Keratinocyte (primary cell): ENCODE measurements around the gene CILP. TPM values are rescaled to one million over a fixed set of nuclear protein-coding genes. Genes with fewer than 3 reads are reported as not detected.

ENCODE experiments used
- DNase-seq: peaks from one replicate; pipeline ENCODE4 v3.0.0-alpha.2; 2011; ENCODE audit warnings: low read depth, missing footprints, low spot score
- FAIRE-seq: peaks from 2 replicates; lab custom pipeline; 2011; peaks lifted over from hg19 to GRCh38; lab: Jason Lieb, UNC
- H2AFZ ChIP-seq: 2 replicates; pipeline ENCODE4 v1.6.0; 2012; ENCODE audit warnings: low read length, control low read depth, inconsistent platforms; ENCODE audit not compliant: control insufficient read depth
- H3K27ac ChIP-seq: 2 replicates; pipeline ENCODE4 v1.5.1; 2011; ENCODE audit warnings: low read length; ENCODE audit not compliant: control insufficient read depth, insufficient read depth
- H3K27me3 ChIP-seq: 3 replicates; pipeline ENCODE4 v1.6.0; 2011; ENCODE audit warnings: low read length; ENCODE audit not compliant: control insufficient read depth, insufficient read depth; ENCODE audit errors: extremely low read depth
- H3K36me3 ChIP-seq, 2 experiments: 2 replicates in 1 of 2; 3 replicates in 1 of 2; pipeline ENCODE4 v1.5.1; 2011; ENCODE audit warnings: low read length in 2 of 2, mild to moderate bottlenecking in 1 of 2; ENCODE audit not compliant: control insufficient read depth in 2 of 2, insufficient read depth in 2 of 2; ENCODE audit errors: extremely low read depth in 1 of 2
- H3K4me1 ChIP-seq: 3 replicates; pipeline ENCODE4 v1.5.1; 2011; ENCODE audit warnings: low read length; ENCODE audit not compliant: control insufficient read depth, insufficient read depth; ENCODE audit errors: extremely low read depth
- H3K4me2 ChIP-seq: 3 replicates; pipeline ENCODE4 v1.6.0; 2011; ENCODE audit warnings: low read depth, low read length; ENCODE audit not compliant: control insufficient read depth, insufficient read depth; ENCODE audit errors: extremely low read depth
- H3K4me3 ChIP-seq, 3 experiments: fragments of 200-600 bp in 1 of 3; sonication (generic) in 1 of 3; 2 replicates in 2 of 3; 3 replicates in 1 of 3; pipeline ENCODE4 v1.5.1; 2011 to 2016; ENCODE audit warnings: low read length in 3 of 3, mild to moderate bottlenecking in 3 of 3, control low read depth in 2 of 3, inconsistent platforms in 1 of 3, low read depth in 1 of 3, mixed read lengths in 1 of 3, mixed run types in 1 of 3, moderate library complexity in 1 of 3; ENCODE audit not compliant: control insufficient read depth in 2 of 3, insufficient read depth in 2 of 3; ENCODE audit errors: extremely low read depth in 1 of 3
- H3K79me2 ChIP-seq: 2 replicates; pipeline ENCODE4 v1.6.0; 2012; ENCODE audit warnings: low read length; ENCODE audit not compliant: control insufficient read depth, insufficient read depth
- H3K9ac ChIP-seq: 3 replicates; pipeline ENCODE4 v1.6.0; 2011; ENCODE audit warnings: low read length; ENCODE audit not compliant: control insufficient read depth, insufficient read depth; ENCODE audit errors: extremely low read depth
- H3K9me1 ChIP-seq: 3 replicates; pipeline ENCODE4 v1.6.0; 2011; ENCODE audit warnings: low read length; ENCODE audit not compliant: control insufficient read depth, insufficient read depth; ENCODE audit errors: extremely low read depth
- H3K9me3 ChIP-seq: 2 replicates; pipeline ENCODE4 v1.5.1; 2012; ENCODE audit warnings: low read depth, low read length; ENCODE audit not compliant: control insufficient read depth
- H4K20me1 ChIP-seq: 3 replicates; pipeline ENCODE4 v1.6.0; 2011; ENCODE audit warnings: low read length; ENCODE audit not compliant: control insufficient read depth, insufficient read depth; ENCODE audit errors: extremely low read depth
- EZH2 ChIP-seq: IDR thresholded peaks from one replicate; pipeline ENCODE4 v1.6.1; 2012; ENCODE audit warnings: inconsistent platforms, mild to moderate bottlenecking, low read length, moderate library complexity
- dilution Hi-C: fragments of 300-500 bp; cut with MboI; formaldehyde crosslinking; loops from one replicate; pipeline ENCODE4 v1.7.0; 2020; ENCODE audit warnings: low sequenced_read_pairs; ENCODE audit not compliant: extremely low pct_ligation_motif_present
- polyA plus RNA-seq, 5 experiments: library from polyadenylated mRNA; depleted of rRNA in 3 of 5; stranded (reverse) in 3 of 5; stranded (forward) in 1 of 5; unstranded in 1 of 5; fragments of >200 nt; gene quantifications; 1 replicate in 1 of 5; 2 replicates in 3 of 5; 3 replicates in 1 of 5; pipeline versions ENCODE4 v1.2.1 to v1.2.3, GENCODE V29; 2011 to 2012; ENCODE audit warnings: missing spikeins in 2 of 5, low read depth in 1 of 5, low replicate concordance in 1 of 5
- TF ChIP-seq, protein P1 (sequence below), 3 experiments: IDR thresholded peaks in 1 of 3; conservative IDR thresholded peaks in 1 of 3; optimal IDR thresholded peaks in 1 of 3; 2 replicates in 2 of 3; 3 replicates in 1 of 3; pipeline versions ENCODE3 to v1.5.1; 2011; ENCODE audit warnings: low read length in 3 of 3, mild to moderate bottlenecking in 3 of 3, moderate library complexity in 2 of 3, control low read depth in 1 of 3, inconsistent platforms in 1 of 3; ENCODE audit not compliant: insufficient read depth in 2 of 3; ENCODE audit errors: extremely low read depth in 1 of 3

Gene CILP
- polyA plus RNA-seq, 1 donor (not counting 4 experiments of a cell fraction or from before 2014, with no cell fraction given) = not detected

DNA sequence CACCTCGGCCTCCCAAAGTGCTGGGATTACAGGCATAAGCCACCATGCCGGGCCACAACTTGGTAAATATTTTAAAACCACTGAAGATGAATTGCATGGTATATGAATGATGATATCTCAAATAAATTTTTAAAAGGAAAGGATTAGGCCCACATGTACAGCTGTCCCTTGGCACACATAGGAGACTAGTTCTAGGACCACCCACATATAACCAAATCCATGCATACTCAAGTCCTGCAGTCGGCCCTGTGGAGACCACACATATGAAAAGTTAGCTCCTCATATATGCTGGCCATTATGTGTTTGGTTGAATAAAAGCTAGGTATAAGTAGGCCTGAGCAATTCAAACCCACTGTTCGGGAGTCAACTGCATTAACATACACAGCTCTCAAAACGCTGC lies 36.8 kb downstream of the CILP start:
- TF ChIP-seq, protein P1, sequence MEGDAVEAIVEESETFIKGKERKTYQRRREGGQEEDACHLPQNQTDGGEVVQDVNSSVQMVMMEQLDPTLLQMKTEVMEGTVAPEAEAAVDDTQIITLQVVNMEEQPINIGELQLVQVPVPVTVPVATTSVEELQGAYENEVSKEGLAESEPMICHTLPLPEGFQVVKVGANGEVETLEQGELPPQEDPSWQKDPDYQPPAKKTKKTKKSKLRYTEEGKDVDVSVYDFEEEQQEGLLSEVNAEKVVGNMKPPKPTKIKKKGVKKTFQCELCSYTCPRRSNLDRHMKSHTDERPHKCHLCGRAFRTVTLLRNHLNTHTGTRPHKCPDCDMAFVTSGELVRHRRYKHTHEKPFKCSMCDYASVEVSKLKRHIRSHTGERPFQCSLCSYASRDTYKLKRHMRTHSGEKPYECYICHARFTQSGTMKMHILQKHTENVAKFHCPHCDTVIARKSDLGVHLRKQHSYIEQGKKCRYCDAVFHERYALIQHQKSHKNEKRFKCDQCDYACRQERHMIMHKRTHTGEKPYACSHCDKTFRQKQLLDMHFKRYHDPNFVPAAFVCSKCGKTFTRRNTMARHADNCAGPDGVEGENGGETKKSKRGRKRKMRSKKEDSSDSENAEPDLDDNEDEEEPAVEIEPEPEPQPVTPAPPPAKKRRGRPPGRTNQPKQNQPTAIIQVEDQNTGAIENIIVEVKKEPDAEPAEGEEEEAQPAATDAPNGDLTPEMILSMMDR (optimal IDR thresholded peaks at IDR 0.05 in 1 of 3, IDR thresholded peaks at IDR 0.05 in 1 of 3, conservative IDR thresholded peaks at IDR 0.05 in 1 of 3; ENCODE audit: extremely low read depth in 1 of 3, insufficient read depth in 2 of 3, low read length in 3 of 3) = no peak
- no peak for TF ChIP-seq EZH2
- dilution Hi-C loops = no loop called here
- Histone ChIP-seq H3K27me3 (no peaks in the 10 kb centered on the region), H4K20me1 (no peaks in the 10 kb centered on the region), H3K79me2 (peaks cover 24% of the 10 kb centered on the region), H3K4me3 (no peak overlapping the region), H3K9me3 (no peaks in the 10 kb centered on the region), H3K36me3 (peaks cover 9 to 23% of the 10 kb centered on the region in 2 experiments), H3K4me1 (peaks cover 20% of the 10 kb centered on the region), H3K9me1 (peaks cover 2% of the 10 kb centered on the region), H3K4me2 (no peak overlapping the region), H3K9ac (no peak overlapping the region), H3K27ac (no peak overlapping the region), H2AFZ (no peak overlapping the region)
- DNase-seq = no peak
- no peak for FAIRE-seq

DNA sequence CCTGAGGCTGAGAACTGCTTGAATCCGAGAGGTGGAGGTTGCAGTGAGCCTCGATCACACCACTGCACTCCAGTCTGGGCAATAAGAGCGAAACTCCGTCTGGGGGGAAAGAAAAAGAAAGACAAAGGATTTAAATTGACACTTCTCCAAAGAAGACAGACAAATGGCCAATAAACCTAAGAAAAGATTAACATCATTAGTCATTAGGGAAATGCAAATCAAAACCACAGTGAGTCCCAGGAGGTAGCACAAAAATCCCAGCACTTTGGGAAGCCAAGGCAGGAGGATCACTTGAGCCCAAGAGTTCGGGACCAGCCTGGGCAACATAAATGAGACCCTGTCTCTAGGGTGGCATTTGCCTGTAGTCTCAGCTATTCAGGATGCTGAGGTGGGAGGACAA lies 38.7 kb downstream of the CILP start:
- DNase-seq = no peak
- H3K79me2 ChIP-seq = peaks cover 20% of the 10 kb centered on the region
- no peak overlapping the region for H2AFZ ChIP-seq
- no peak overlapping the region for H3K4me3 ChIP-seq
- H3K9ac ChIP-seq = no peak overlapping the region
- FAIRE-seq = no peak
- H3K9me1 ChIP-seq = peaks cover 2% of the 10 kb centered on the region
- H3K27me3 ChIP-seq = no peaks in the 10 kb centered on the region
- no peak overlapping the region for H3K27ac ChIP-seq
- H3K9me3 ChIP-seq = no peaks in the 10 kb centered on the region
- dilution Hi-C loops = no loop called here
- no peaks in the 10 kb centered on the region for H4K20me1 ChIP-seq
- TF ChIP-seq, protein P1 (optimal IDR thresholded peaks at IDR 0.05 in 1 of 3, IDR thresholded peaks at IDR 0.05 in 1 of 3, conservative IDR thresholded peaks at IDR 0.05 in 1 of 3; ENCODE audit: extremely low read depth in 1 of 3, insufficient read depth in 2 of 3, low read length in 3 of 3) = no peak
- no peak for TF ChIP-seq EZH2
- H3K4me1 ChIP-seq = peaks cover under 1% of the 10 kb centered on the region
- H3K36me3 ChIP-seq = peaks cover 11 to 23% of the 10 kb centered on the region in 2 experiments
- no peak overlapping the region for H3K4me2 ChIP-seq
